ENCODE results near the gene HOXB4.

DNA sequence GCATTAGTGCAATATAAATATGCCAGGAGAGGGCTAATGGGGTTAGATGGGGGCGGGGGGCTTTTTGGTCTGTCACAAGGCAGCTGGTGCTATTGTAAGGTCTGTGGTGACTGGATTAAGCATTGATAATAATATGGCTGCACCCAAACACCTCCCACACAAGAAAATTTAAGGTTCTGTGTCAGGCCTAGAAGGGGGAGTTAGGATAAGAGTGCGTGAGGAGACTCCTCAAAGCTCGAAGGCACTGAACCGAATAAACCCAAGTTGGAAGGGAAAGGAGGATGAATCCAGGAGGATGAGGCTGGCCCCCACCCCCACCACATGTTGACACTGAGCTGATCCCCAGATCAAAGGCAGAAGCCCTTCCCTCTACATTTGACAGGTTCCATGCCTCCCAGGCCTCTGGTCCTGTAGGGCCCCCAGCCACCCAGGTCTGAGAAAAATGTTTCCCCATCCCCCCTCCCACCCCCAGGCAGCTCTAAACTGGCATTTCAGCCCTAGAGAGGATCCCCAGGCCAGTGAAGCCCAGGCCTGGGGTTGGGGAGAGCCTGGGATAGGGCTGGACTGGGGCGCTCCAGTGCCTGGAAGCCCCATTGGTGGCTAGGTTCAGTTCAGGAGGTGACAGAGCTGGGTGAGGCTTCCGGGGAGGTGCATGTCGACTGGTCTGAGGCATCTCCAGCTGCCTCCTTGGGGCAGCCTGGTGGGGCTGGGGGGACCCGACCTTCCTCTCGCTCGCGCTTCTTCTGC, 49.0 kb downstream of the HOXB4 start:
- TF ChIP-seq, protein P1, sequence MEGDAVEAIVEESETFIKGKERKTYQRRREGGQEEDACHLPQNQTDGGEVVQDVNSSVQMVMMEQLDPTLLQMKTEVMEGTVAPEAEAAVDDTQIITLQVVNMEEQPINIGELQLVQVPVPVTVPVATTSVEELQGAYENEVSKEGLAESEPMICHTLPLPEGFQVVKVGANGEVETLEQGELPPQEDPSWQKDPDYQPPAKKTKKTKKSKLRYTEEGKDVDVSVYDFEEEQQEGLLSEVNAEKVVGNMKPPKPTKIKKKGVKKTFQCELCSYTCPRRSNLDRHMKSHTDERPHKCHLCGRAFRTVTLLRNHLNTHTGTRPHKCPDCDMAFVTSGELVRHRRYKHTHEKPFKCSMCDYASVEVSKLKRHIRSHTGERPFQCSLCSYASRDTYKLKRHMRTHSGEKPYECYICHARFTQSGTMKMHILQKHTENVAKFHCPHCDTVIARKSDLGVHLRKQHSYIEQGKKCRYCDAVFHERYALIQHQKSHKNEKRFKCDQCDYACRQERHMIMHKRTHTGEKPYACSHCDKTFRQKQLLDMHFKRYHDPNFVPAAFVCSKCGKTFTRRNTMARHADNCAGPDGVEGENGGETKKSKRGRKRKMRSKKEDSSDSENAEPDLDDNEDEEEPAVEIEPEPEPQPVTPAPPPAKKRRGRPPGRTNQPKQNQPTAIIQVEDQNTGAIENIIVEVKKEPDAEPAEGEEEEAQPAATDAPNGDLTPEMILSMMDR (IDR thresholded peaks at IDR 0.05), result no peak
- no peak for TF ChIP-seq POLR2A (IDR thresholded peaks at IDR 0.05; ENCODE audit: low read depth)
- TF ChIP-seq EP300 (IDR thresholded peaks at IDR 0.05), result no peak
- no peak for TF ChIP-seq POLR2AphosphoS5 (IDR thresholded peaks at IDR 0.05)

Measured in esophagus muscularis mucosa (tissue), 4 donors.